ENCODE results near the gene TOM1.

The TOM1 gene

DNA sequence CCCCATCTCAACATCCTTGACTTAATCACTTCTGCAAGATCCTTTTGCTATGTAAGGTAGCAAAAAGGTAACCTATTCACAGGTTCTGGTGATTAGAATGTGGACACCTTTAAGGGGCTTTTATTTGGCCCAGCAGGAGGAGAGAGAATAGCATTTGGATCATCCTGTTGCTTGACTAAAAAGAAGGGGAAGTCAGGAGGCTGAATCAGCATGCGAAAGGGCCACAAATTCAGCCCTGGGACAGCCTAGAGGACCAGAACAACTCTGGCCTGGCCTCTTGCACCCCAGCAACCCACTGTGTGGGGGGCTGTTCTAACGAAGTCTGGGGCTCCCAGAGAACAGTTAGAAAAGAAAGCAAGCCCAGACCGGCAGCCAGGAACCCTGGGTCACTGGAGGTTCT is 78.0 kb downstream of the TOM1 start:
- DNase-seq, result no peak

DNA sequence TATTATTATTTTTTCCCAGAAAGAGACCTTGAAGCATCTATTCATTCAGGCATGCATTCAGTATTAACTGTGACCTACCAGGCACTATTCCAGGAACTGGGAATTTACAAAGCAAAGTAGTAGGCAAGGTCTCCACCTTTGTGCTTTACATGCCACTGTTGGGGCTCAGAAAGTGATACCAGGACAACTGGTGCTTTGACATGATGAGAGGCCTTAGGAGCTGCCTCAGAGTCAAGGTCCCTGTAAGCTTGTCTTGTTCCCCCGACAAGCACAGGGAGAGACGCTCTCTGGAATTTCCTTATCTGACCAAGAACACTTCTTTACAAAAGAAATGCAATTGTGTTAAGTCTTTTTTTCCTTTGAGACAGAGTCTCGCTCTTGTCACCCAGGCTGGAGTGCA is 78.9 kb downstream of the TOM1 start:
- no peak for DNase-seq

DNA sequence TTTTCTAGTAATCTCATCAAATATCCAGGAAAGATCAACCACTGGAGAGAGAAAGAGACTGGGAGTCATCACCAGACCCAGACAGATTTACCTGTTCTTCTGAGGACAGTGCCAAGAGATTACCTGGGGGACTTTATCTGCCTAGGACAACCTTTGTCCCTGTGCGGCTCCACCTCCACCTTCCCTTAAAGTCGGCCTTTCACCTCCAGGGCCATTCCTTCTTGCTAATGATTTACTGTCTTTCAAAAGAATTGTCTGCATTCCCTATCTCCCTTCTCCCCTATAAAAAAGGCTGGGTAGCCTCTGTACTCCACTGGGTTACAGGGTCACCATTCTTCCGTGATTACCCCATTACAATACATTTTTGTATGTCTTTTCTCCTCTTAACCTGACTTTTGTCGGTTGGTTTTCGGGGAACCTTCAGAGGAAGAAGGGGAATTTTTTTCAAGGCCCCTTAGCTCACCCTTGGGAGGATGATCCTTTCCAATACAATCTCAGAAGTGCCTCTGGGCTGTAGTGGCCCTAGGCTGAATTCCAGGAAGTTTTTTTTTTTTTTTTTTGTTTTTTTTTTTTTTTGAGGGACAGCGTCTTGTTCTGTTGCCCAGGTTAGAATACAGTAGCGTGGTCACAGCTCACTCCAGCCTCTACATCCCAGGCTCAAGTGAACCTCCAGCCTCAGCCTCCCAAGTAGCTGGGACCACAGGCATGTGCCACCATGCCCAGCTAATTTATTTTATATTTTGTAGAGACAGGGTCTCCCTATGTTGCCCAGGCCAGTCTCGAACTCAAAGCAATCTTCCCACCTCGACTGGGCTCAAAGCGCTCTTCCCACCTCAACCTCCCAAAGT is 79.7 kb downstream of the TOM1 start:
- no peak for DNase-seq

DNA sequence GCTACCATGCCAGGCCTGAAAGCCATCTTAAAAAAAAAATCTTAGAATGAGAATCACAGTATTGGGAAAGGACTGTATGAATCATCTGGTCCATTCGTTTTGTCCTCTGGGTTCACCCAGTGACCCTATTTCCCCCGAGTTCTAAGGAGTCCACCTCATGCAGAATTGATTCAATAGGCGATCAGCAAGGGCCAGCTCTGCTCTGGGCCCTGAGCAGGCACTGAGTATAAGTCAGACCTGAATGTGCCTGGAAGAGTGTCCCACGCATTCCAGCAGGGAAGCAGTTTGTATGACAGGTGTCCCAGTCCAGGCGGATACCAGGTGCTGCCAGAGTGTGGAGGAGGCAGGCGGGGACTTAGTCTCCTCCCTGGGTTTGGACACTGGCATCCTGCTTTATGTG is 80.3 kb downstream of the TOM1 start:
- DNase-seq, result no peak

DNA sequence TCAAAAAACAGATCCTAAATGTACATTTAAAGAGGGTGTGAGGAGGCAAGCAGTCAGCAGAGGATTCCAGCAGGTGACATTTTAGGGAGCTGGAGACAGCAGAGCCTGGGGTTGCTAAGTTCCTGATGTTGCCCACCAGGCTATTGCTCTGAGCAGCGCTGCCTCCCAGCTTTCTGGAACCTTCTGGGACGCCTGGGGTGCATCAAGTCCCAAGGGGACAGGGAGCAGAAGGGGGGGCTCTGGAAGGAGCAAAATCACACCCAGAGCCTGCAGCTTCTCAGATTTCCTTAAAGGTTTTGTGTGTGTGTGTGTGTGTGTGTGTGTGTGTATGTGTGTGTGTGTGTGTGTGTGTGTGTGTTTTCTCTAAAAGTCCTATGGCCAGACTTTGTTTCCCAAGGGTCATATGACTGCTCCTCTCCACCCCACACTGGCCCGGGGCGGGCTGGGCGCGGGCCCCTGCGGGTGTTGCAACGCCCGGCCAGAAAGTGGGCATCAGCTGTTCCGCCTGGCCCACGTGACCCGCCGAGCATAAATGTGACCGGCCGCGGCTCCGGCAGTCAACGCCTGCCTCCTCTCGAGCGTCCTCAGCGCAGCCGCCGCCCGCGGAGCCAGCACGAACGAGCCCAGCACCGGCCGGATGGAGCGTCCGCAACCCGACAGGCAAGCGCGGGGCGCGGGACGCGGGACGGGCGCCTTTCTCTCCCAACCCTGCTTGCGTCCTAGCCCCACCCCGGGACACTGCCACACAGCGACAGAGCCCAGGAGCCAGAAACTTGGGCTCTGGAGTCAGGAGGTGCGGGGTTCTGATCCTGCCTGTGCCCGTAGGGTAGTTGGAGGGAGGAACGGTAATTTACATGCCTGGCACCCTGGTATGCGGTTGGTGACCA is 81.1 kb downstream of the TOM1 start, which contains the start of gene HMOX1:
Gene HMOX1, plus strand, starts transcription at position 560 of the 887 bp plus-strand sequence. Its CDS starts 78 bp downstream, at position 638.
- DNase-seq, result peak; percentile 78

DNA sequence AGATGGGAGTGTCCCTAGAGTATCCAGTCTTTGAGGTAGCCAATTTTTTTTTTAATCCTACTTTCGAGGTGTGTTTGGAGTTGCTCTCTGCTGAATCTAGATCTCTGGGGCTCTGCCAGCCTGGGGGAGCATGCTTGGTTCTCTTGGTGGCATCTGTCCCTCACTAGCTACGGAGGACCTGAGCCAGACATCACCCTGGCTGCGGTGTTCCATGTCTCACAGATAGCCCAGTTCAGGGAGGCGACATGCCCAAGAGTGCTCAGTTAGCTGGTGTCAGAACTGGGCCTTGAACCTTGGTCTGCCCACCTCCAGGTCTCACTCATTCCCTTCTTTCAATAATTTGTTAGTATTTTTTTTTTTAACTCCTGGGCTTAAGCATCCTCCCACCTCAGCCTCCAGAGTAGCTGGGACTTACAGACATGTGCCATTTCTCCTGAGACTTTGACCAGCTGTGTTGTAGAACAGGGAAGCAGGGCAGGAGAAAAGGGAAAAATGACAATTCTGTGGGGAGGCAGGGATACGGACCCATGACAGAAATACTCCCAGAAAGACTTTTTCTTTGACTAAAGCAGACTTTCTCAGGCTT is 81.8 kb downstream of the TOM1 start:
- no peak for DNase-seq

DNA sequence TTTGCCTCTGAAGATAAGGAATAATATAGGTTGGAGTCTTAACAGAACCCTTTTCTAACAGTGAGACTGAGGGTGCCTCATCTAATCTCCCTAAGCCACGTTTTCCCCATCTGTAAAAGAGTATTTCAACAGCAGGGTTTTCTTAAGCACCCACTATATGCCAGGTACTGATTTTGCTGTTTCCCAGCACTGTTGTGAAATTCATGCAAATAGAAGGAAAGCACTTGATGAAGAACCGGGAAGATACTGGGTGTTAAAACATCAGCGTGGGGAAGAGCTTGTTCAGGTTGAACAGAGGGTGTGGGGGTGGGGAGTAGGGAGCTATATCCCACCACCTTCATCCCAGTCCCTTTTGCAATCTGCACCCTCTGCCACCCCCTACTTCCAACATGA is 84.0 kb downstream of the TOM1 start:
- no peak for DNase-seq

DNA sequence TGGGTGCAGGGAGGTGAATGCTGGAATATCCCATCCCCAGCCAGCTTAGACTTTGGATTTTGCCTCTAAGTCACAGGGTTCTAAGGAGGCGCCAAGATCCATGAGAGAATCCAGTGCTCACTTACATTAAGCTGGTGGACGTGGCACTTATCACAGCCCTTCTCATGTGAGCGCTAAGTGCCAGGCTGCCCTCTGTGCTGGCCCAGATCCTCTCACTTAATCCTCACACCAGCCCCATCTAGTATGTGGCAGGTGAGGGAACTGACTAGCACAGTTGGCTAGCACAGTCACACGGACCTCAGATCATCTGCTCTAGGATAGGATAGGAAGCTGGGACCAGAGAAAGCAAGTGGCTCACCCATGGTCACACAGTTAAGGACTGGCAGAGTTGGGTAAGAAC is 84.8 kb downstream of the TOM1 start:
- DNase-seq, result no peak

DNA sequence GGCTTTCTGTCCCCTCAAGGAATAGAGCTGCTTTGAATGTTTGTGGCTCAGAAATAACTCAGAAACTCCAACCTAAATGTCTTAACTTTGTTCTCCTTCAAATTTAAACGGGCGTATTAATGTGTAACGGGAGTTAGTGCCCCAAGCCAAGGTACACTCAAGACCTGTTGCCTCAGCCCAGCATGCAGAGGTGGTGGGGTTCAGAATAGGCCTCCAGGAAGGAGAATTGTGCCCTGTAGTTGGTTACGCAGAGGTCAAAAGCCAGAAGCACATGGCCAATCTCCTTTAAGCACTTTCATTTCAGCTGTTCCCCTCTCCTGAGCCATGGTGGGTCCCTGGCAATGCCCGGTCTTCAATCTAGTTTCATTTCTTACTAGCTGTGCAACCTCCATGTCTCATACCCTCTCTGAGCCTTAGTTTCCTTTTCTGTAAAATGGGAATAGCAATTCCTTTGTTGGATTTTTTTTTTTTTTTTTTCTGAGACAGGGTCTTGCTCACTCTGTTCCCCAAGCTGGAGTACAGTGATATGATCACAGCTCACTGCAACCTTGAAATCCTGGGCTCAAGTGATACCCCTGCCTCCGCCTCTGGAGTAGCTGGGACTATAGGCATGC is 85.4 kb downstream of the TOM1 start:
- DNase-seq, result no peak

DNA sequence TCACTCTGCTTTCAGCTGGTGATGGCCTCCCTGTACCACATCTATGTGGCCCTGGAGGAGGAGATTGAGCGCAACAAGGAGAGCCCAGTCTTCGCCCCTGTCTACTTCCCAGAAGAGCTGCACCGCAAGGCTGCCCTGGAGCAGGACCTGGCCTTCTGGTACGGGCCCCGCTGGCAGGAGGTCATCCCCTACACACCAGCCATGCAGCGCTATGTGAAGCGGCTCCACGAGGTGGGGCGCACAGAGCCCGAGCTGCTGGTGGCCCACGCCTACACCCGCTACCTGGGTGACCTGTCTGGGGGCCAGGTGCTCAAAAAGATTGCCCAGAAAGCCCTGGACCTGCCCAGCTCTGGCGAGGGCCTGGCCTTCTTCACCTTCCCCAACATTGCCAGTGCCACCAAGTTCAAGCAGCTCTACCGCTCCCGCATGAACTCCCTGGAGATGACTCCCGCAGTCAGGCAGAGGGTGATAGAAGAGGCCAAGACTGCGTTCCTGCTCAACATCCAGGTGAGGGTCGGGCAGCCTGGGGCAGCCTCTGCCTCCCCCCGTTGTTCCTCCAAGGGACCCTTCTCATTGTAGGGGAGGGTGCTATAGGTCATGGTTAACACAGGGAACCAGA is 87.1 kb downstream of the TOM1 start:
- no peak for DNase-seq

DNA sequence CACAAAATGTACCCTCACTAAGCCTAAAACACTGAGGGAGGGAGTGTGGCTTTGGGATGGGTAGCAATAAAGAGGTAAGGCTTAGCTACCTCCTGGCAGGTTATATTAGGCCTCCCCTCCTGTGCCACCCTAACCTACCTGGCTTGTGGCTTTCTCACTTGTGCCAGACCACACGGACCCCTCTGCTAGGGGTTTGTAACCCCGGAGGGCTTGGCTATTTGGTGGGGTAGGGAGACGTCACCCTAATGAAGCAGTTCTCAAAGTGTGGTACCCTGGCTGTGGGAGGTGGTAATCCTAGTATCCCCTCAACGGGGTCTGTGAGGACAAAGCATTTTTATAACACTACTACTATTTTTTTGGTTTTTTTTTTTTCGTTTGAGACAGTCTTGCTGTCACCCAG is 91.2 kb downstream of the TOM1 start:
- DNase-seq, result no peak

DNA sequence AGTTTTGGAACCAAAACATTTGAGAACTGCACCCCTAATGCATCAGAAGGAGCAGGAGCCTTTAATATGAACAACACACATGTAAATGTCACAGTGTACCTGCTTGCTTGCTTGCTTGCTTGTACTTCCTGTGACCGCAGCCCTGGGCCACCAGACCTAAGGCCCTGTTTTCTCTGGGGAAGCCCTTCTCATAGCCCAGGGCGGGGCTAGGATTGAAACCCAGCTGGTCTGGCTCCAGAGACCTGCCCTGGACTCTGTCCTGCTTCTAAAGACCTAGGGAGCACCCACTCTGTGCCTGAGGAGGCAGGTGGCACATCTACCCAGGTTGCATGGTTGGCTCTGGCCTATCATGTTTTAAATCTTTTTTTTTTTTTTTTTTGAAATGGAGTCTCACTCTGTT is 92.7 kb downstream of the TOM1 start:
- DNase-seq, result peak; percentile 20

DNA sequence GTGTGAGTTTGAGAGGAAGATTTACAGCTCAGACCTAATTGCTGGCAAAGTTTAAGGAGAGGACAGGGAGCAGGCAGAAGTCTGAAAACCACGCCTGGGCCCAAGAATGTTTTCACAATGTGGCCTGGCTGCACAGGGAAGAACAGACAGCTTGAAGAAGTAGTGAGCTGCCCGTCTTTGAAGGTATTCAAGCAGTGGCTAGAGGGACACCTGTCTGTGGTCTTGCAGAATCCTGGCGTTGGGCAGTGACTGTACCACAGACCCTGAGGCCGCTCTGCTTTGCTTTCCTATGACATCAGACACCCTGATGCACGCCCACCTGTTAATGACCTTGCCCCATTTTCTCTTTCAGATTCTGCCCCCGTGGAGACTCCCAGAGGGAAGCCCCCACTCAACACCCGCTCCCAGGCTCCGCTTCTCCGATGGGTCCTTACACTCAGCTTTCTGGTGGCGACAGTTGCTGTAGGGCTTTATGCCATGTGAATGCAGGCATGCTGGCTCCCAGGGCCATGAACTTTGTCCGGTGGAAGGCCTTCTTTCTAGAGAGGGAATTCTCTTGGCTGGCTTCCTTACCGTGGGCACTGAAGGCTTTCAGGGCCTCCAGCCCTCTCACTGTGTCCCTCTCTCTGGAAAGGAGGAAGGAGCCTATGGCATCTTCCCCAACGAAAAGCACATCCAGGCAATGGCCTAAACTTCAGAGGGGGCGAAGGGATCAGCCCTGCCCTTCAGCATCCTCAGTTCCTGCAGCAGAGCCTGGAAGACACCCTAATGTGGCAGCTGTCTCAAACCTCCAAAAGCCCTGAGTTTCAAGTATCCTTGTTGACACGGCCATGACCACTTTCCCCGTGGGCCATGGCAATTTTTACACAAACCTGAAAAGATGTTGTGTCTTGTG is 93.7 kb downstream of the TOM1 start:
- DNase-seq, result no peak

DNA sequence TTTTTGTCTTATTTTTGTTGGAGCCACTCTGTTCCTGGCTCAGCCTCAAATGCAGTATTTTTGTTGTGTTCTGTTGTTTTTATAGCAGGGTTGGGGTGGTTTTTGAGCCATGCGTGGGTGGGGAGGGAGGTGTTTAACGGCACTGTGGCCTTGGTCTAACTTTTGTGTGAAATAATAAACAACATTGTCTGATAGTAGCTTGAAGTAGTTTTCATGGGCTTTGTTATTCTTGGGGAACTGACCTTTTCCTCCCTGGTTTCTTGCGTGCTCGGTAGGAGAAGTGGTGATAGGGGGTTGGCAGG is 94.3 kb downstream of the TOM1 start:
- no peak for DNase-seq

DNA sequence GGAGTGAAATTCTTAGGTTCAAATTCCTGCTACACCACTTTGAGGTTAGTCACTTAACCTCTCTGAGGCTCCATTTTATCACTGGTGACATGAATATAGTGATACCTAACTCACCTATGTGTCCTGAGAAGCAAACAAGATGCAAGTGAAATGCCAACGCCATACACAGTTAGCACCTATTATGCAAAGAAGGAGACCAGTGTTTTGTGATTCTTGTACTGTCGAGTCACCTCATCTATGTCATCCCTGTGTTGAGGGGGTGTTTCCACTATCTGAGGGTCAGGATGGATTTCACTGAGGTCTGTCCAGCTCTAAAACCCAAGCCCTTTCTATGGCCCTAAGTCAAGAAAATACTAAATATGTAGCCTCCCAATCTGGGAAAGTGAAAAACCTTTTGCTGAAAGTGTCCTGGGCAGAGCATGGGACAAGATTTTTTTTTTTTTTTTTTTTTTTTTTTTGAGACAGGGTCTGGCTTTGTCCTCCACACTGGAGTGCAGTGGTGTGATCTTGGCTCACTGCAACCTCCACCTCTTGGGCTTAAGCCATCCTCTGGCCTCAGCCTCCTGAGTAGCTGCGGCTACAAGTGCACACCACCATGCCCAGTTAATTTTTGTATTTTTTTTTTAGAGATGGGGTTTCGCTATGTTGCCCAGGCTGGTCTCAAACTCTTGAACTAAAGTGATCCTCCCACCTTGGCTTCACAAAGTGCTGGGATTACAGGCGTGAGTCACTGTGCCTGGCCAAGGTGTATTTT is 95.3 kb downstream of the TOM1 start:
- DNase-seq, result no peak

DNA sequence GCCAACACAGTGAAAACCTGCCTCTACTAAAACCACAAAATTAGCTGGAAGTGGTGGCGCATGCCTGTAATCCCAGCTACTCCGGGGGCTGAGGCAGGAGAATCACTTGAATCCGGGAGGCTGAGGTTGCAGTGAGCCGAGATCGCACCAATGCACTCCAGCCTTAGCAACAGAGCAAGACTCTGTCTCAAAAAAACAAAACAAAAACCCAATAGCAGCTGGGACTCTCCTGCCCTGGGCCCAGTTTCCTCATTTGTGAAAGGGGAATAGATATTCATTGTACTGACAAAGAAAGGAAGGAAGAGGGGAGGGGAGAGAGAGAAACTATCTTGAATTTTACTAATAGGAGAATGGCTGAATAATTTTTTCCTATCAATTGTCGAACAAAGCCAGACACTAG is 96.9 kb downstream of the TOM1 start:
- peak; percentile 45 for DNase-seq

DNA sequence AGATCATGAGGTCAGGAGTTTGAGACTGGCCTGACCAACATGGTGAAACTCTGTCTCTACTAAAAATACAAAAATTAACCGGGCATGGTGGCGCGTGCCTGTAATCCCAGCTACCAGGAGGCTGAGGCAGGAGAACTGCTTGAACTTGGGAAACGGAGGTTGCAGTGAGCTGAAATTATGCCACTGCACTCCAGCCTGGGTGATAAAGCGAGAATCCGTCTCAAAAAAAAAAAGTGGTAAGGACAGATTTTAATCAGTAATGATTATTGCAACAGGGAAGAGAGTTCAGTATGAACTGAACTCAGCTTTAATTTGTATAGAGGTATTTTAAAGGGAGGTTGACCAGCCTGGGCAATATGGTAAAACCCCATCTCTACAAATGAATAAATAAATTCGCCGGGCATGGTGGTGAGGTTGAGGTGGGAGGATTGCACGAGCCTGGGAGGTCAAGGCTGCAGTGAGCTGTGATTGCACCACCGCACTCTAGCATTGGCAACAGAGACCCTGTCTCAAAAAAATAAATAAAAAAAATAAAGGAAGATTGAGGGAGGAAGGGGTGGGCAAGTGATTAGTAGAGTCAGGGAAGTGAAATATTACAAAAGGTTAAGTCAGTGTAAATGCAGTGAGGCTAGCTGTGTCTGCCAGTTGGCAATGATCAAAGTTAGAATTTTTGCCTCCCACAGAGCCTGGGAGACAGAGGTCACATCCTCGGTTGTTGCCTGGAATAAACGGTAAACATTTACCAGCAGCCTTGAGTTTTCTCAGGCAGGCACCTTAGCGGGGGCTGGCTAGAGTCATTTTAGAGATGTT is 97.6 kb downstream of the TOM1 start:
- DNase-seq, result no peak
